H1 (cell line): ENCODE measurements around the gene VWF. TPM values are rescaled to one million over a fixed set of nuclear protein-coding genes. Genes with fewer than 3 reads are reported as not detected.

Experiments used
- CTCF ChIA-PET: fragments of 300-600 bp; sonication (Branson Sonifier 250); formaldehyde crosslinking; loops from one replicate; lab custom pipeline; 2021; ENCODE audit not compliant: partially characterized antibody; lab: Charles Lee
- POLR2A ChIA-PET: fragments of 300-600 bp; sonication (Branson Sonifier 250); formaldehyde crosslinking; loops from one replicate; lab custom pipeline; 2021; ENCODE audit warnings: inconsistent platforms; ENCODE audit not compliant: partially characterized antibody; lab: Charles Lee
- DNase-seq, 2 experiments: peaks; one replicate each; pipeline versions ENCODE4 v3.0.0 to v3.0.0-alpha.2; 2010 to 2022; ENCODE audit warnings: low spot score in 2 of 2, low read depth in 1 of 2, mixed read lengths in 1 of 2
- FAIRE-seq: peaks from 2 replicates; lab custom pipeline; 2011; peaks lifted over from hg19 to GRCh38; lab: Jason Lieb, UNC
- H2AFZ ChIP-seq: 2 replicates; pipeline ENCODE4 v1.8.1; 2012; ENCODE audit warnings: low read length, inconsistent platforms
- H2AK5ac ChIP-seq: 2 replicates; pipeline ENCODE4 v1.6.1; 2013; ENCODE audit warnings: low read depth, low read length
- H2BK120ac ChIP-seq: replicated peaks from 2 replicates; pipeline ENCODE3; 2013; ENCODE audit warnings: low read depth, low read length, inconsistent platforms
- H2BK12ac ChIP-seq: 2 replicates; pipeline ENCODE4 v1.6.1; 2013; ENCODE audit warnings: low read depth, low read length
- H2BK15ac ChIP-seq: 2 replicates; pipeline ENCODE4 v1.6.1; 2013; ENCODE audit warnings: low read length
- H2BK20ac ChIP-seq: 2 replicates; pipeline ENCODE4 v1.6.1; 2013; ENCODE audit warnings: low read length
- H2BK5ac ChIP-seq: 2 replicates; pipeline ENCODE4 v1.6.1; 2013; ENCODE audit warnings: low read depth, low read length
- H3K14ac ChIP-seq: 2 replicates; pipeline ENCODE4 v1.6.1; 2013; ENCODE audit warnings: inconsistent platforms; ENCODE audit not compliant: insufficient read length
- H3K18ac ChIP-seq: 2 replicates; pipeline ENCODE4 v1.6.1; 2013; ENCODE audit warnings: low read length; ENCODE audit errors: extremely low read depth
- H3K23ac ChIP-seq: 2 replicates; pipeline ENCODE4 v1.6.1; 2013; ENCODE audit warnings: inconsistent platforms; ENCODE audit not compliant: insufficient read length
- H3K23me2 ChIP-seq: 2 replicates; pipeline ENCODE4 v1.6.1; 2013; ENCODE audit warnings: low read depth, low read length
- H3K27ac ChIP-seq: 2 replicates; pipeline ENCODE4 v1.6.1; 2011; ENCODE audit warnings: low read depth, low read length, inconsistent platforms
- H3K27me3 ChIP-seq, 4 experiments: replicated peaks in 1 of 4; 1 replicate in 1 of 4; 2 replicates in 3 of 4; pipeline versions ENCODE4 v1.6.1 to v1.8.1; 2011 to 2013; ENCODE audit warnings: low read length in 3 of 4, mild to moderate bottlenecking in 3 of 4, inconsistent platforms in 2 of 4, mixed read lengths in 2 of 4, moderate library complexity in 1 of 4; ENCODE audit not compliant: control insufficient read depth in 3 of 4, insufficient read depth in 3 of 4; ENCODE audit errors: extremely low read depth in 1 of 4
- H3K36me3 ChIP-seq, 4 experiments: 2 replicates each; pipeline versions ENCODE4 v1.6.1 to v1.8.1; 2011 to 2013; ENCODE audit warnings: mild to moderate bottlenecking in 4 of 4, low read length in 3 of 4, moderate library complexity in 2 of 4, control low read depth in 1 of 4, inconsistent platforms in 1 of 4; ENCODE audit not compliant: insufficient read depth in 4 of 4, control insufficient read depth in 2 of 4
- H3K4ac ChIP-seq: replicated peaks from 2 replicates; pipeline ENCODE3; 2013; ENCODE audit warnings: low read length, low read depth, mixed read lengths, inconsistent platforms; ENCODE audit not compliant: insufficient read length
- H3K4me1 ChIP-seq, 4 experiments: replicated peaks in 1 of 4; 1 replicate in 1 of 4; 2 replicates in 3 of 4; pipeline versions ENCODE4 v1.6.1 to v1.8.1; 2011 to 2013; ENCODE audit warnings: low read length in 3 of 4, inconsistent platforms in 2 of 4, mixed read lengths in 1 of 4; ENCODE audit not compliant: insufficient read depth in 4 of 4, control insufficient read depth in 3 of 4
- H3K4me2 ChIP-seq, 2 experiments: 2 replicates each; pipeline versions ENCODE4 v1.6.1 to v1.8.1; 2011 to 2013; ENCODE audit warnings: low read depth in 2 of 2, low read length in 2 of 2, control low read depth in 1 of 2, inconsistent platforms in 1 of 2, mild to moderate bottlenecking in 1 of 2; ENCODE audit not compliant: insufficient read depth in 1 of 2
- H3K4me3 ChIP-seq, 4 experiments: fragments of 200-600, 300-600 bp in 1 of 4; sonication (generic), shearing (Covaris generic), sonication (Bioruptor Twin) in 1 of 4; 2 replicates each; pipeline versions ENCODE4 v1.5.1 to v1.8.1; 2011 to 2016; ENCODE audit warnings: low read length in 4 of 4, low read depth in 3 of 4, control low read depth in 2 of 4, inconsistent platforms in 2 of 4, mild to moderate bottlenecking in 2 of 4, mixed read lengths in 1 of 4, moderate library complexity in 1 of 4; ENCODE audit not compliant: insufficient read depth in 2 of 4; ENCODE audit errors: extremely low read depth in 1 of 4
- H3K56ac ChIP-seq: replicated peaks from 2 replicates; pipeline ENCODE3; 2013; ENCODE audit warnings: low read depth, mild to moderate bottlenecking, mixed read lengths, low read length, inconsistent platforms; ENCODE audit not compliant: insufficient read length
- H3K79me1 ChIP-seq: 2 replicates; pipeline ENCODE4 v1.6.1; 2013; ENCODE audit warnings: low read depth, low read length, control low read depth
- H3K79me2 ChIP-seq, 2 experiments: 2 replicates each; pipeline versions ENCODE4 v1.6.1 to v1.8.1; 2012 to 2013; ENCODE audit warnings: low read length in 2 of 2, mild to moderate bottlenecking in 2 of 2, inconsistent platforms in 1 of 2; ENCODE audit not compliant: insufficient read depth in 2 of 2, control insufficient read depth in 1 of 2
- H3K9ac ChIP-seq, 4 experiments: replicated peaks in 1 of 4; 1 replicate in 1 of 4; 2 replicates in 3 of 4; pipeline versions ENCODE4 v1.6.1 to v1.8.1; 2011 to 2013; ENCODE audit warnings: low read depth in 3 of 4, low read length in 3 of 4, control low read depth in 2 of 4, mild to moderate bottlenecking in 2 of 4, moderate library complexity in 2 of 4, inconsistent platforms in 1 of 4; ENCODE audit errors: extremely low read depth in 1 of 4
- H3K9me3 ChIP-seq, 2 experiments: 2 replicates each; pipeline versions ENCODE4 v1.6.1 to v1.8.1; 2012 to 2013; ENCODE audit warnings: mild to moderate bottlenecking in 2 of 2, moderate library complexity in 2 of 2, control low read depth in 1 of 2, inconsistent platforms in 1 of 2, low read depth in 1 of 2, low read length in 1 of 2, mixed read lengths in 1 of 2; ENCODE audit not compliant: insufficient read depth in 2 of 2
- H4K20me1 ChIP-seq, 2 experiments: replicated peaks in 1 of 2; 2 replicates each; pipeline versions ENCODE3 to v1.8.1; 2011 to 2013; ENCODE audit warnings: inconsistent platforms in 2 of 2, low read length in 2 of 2, mild to moderate bottlenecking in 1 of 2; ENCODE audit not compliant: insufficient read depth in 2 of 2, control insufficient read depth in 1 of 2
- H4K5ac ChIP-seq: 2 replicates; pipeline ENCODE4 v1.6.1; 2013; ENCODE audit warnings: low read length, low read depth, mixed read lengths, inconsistent platforms; ENCODE audit not compliant: insufficient read length
- H4K8ac ChIP-seq: 2 replicates; pipeline ENCODE4 v1.8.0; 2013; ENCODE audit warnings: mild to moderate bottlenecking, moderate library complexity, low read length, inconsistent platforms; ENCODE audit not compliant: insufficient read depth; ENCODE audit errors: extremely low read depth
- H4K91ac ChIP-seq: replicated peaks from 2 replicates; pipeline ENCODE3; 2013; ENCODE audit warnings: low read length, mixed read lengths, inconsistent platforms; ENCODE audit not compliant: insufficient read length
- BACH1 ChIP-seq: IDR thresholded peaks from 2 replicates; pipeline ENCODE4 v1.6.1; 2012; ENCODE audit warnings: low read length, improper control_type of control experiment
- CHD1 ChIP-seq: IDR thresholded peaks from 2 replicates; pipeline ENCODE4 v1.6.1; 2012; ENCODE audit warnings: low read depth, low read length, improper control_type of control experiment
- CHD2 ChIP-seq: IDR thresholded peaks from 2 replicates; pipeline ENCODE4 v1.6.1; 2012; ENCODE audit warnings: low read length, improper control_type of control experiment
- FOSL1 ChIP-seq: IDR thresholded peaks from 2 replicates; pipeline ENCODE4 v1.6.1; 2011; ENCODE audit warnings: mild to moderate bottlenecking, low read depth, low read length, moderate library complexity; ENCODE audit not compliant: insufficient read depth
- POU5F1 ChIP-seq: IDR thresholded peaks from 2 replicates; pipeline ENCODE4 v1.6.1; 2011; ENCODE audit warnings: low read depth, mild to moderate bottlenecking, low read length, moderate library complexity
- RFX5 ChIP-seq: IDR thresholded peaks from 2 replicates; pipeline ENCODE4 v1.6.1; 2011; ENCODE audit warnings: low read depth, low read length, improper control_type of control experiment, borderline replicate concordance
- RNF2 ChIP-seq: fragments of 200-900, 300-1000 bp; sonication (generic); IDR thresholded peaks from 2 replicates; pipeline ENCODE4 v1.7.1; 2016; ENCODE audit warnings: borderline replicate concordance, low read depth, mild to moderate bottlenecking, antibody characterized with exemption, low read length; ENCODE audit not compliant: poor library complexity, severe bottlenecking; ENCODE audit errors: missing control alignments
- SIN3A ChIP-seq, 2 experiments: IDR thresholded peaks in 1 of 2; conservative IDR thresholded peaks in 1 of 2; 2 replicates each; pipeline ENCODE4 v1.6.1; 2011 to 2012; ENCODE audit warnings: low read length in 2 of 2, improper control_type of control experiment in 1 of 2, low read depth in 1 of 2, mild to moderate bottlenecking in 1 of 2
- SIRT6 ChIP-seq: IDR thresholded peaks from one replicate; pipeline ENCODE4 v1.7.1; 2012; ENCODE audit warnings: low read length, inconsistent platforms
- SIX5 ChIP-seq: IDR thresholded peaks from 2 replicates; pipeline ENCODE4 v1.6.1; 2011; ENCODE audit warnings: mild to moderate bottlenecking, low read depth, low read length
- SP1 ChIP-seq: IDR thresholded peaks from 2 replicates; pipeline ENCODE4 v1.6.1; 2011; ENCODE audit warnings: low read depth, low read length
- TCF12 ChIP-seq: IDR thresholded peaks from 2 replicates; pipeline ENCODE4 v1.6.1; 2011; ENCODE audit warnings: low read depth, mild to moderate bottlenecking, low read length
- ZNF274 ChIP-seq: IDR thresholded peaks from 2 replicates; pipeline ENCODE4 v1.7.0; 2012; ENCODE audit warnings: low read length, borderline replicate concordance; ENCODE audit errors: extremely low read depth
- WGBS, 2 experiments: shearing (Covaris generic) in 1 of 2; methylation state at CpG; one replicate each; pipeline versions ENCODE4 v1.1.6 to v1.1.7; 2013 to 2015; ENCODE audit warnings: low lambda C conversion rate in 2 of 2, mixed read lengths in 2 of 2, inconsistent platforms in 1 of 2, low coverage in 1 of 2, missing lambda C conversion rate in 1 of 2; ENCODE audit not compliant: insufficient replicate concordance in 2 of 2, insufficient coverage in 1 of 2, insufficient read length in 1 of 2; ENCODE audit errors: extremely low coverage in 1 of 2, missing lambda C conversion rate in 1 of 2; 5-methylcytosine and 5-hydroxymethylcytosine counted together
- polyA plus RNA-seq, 7 experiments: library from polyadenylated mRNA; depleted of rRNA in 3 of 7; stranded (reverse) in 5 of 7; unstranded in 2 of 7; fragments of >200 nt in 5 of 7; fragments of 200-250 nt in 2 of 7; gene quantifications; 1 replicate in 5 of 7; 2 replicates in 1 of 7; 4 replicates in 1 of 7; pipeline versions ENCODE4 v1.2.1 to v1.2.3, GENCODE V29; 2011 to 2013; ENCODE audit warnings: missing spikeins in 2 of 7, mixed read lengths in 2 of 7
- total RNA-seq: library from RNA; stranded (reverse); fragmentation: NEBNext Ultra II Directional; extraction: Animal tissue kit (Norgen Biotek cat#: 25700); gene quantifications from 2 replicates; pipeline ENCODE4 v1.2.1, GENCODE V29; 2021
- TF ChIP-seq, protein P1 (sequence below): IDR thresholded peaks from 2 replicates; pipeline ENCODE4 v1.6.1; 2012; ENCODE audit warnings: inconsistent platforms

Gene VWF
- total and polyA plus RNA-seq, 2 of the 8 experiments (the other 6 are each of a cell fraction or from before 2014, with no cell fraction given), result 0.39 to 0.60 TPM

DNA sequence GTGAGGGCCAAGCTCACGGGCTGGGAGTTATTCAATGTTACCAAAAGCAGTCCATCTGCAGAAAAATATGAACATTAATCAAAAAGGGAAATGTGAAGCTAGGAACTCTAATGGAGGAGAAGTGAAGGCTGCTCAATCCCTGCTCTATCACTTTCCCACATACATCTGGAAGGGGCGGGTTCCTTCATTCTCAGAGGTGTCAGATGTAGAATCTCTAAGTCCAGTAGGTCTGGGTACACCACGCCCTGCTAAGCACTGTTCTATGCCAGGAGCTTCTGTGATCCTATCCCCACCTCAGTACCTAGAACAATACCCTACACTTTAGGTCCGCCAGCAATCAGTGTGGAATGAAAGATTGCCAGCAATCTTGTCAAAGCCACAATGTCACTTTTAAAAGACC, 142.4 kb downstream of the VWF start:
- H2BK5ac ChIP-seq, result no peak overlapping the region
- POLR2A ChIA-PET, result interaction anchor here (0.8 kb wide), 1 partner anchor 9 kb away, joined by 3 read pairs; no protein-coding TSS in a partner anchor
- H4K91ac ChIP-seq, result no peak overlapping the region
- no peak overlapping the region for H2BK12ac ChIP-seq
- no peak overlapping the region for H3K4ac ChIP-seq
- WGBS, 2 experiments, result 81% methylated on average over 4 of the region's 4 CpGs; no CpG with 5 or more reads in 1 of the 2 experiments
- H4K5ac ChIP-seq, result no peak overlapping the region
- H2BK15ac ChIP-seq, result no peak overlapping the region
- H3K27me3 ChIP-seq, result no peaks in the 10 kb centered on the region
- CTCF ChIA-PET, result interaction anchor here (1.6 to 3.9 kb wide), 2 partner anchors 16 to 56 kb away, joined by 6 to 29 read pairs; no protein-coding TSS in a partner anchor
- H2BK120ac ChIP-seq, result no peak overlapping the region
- no peak overlapping the region for H3K14ac ChIP-seq
- H3K79me2 ChIP-seq, result no peaks in the 10 kb centered on the region
- no peaks in the 10 kb centered on the region for H3K36me3 ChIP-seq
- no peak overlapping the region for H2AK5ac ChIP-seq
- no peak overlapping the region for H3K4me3 ChIP-seq
- H3K56ac ChIP-seq, result no peak overlapping the region
- H4K8ac ChIP-seq, result no peak overlapping the region
- H3K27ac ChIP-seq, result no peak overlapping the region
- H3K23me2 ChIP-seq, result no peaks in the 10 kb centered on the region; the same call in 1 of the 2 replicates
- H3K9ac ChIP-seq, result no peak overlapping the region
- no peaks in the 10 kb centered on the region for H3K79me1 ChIP-seq
- H3K18ac ChIP-seq, result no peak overlapping the region
- H3K23ac ChIP-seq, result no peak overlapping the region
- H2BK20ac ChIP-seq, result no peak overlapping the region
- no peaks in the 10 kb centered on the region for H3K9me3 ChIP-seq
- no peak overlapping the region for H2AFZ ChIP-seq
- DNase-seq (no peak), FAIRE-seq (no peak)
- H3K4me2 ChIP-seq, result no peak overlapping the region
- H4K20me1 ChIP-seq, result no peaks in the 10 kb centered on the region
- H3K4me1 ChIP-seq, result peaks cover 0 to 2% (median 0%) of the 10 kb centered on the region in 4 experiments; a peak in 1 of 7 replicates
- TF ChIP-seq SIN3A (conservative IDR thresholded peaks at IDR 0.05 in 1 of 2, IDR thresholded peaks at IDR 0.05 in 1 of 2; ENCODE audit: low read depth in 1 of 2, low read length in 2 of 2) (no peak), SIRT6 (no peak), CHD2 (no peak), RNF2 (no peak), BACH1 (no peak), CHD1 (no peak), TCF12 (no peak), SIX5 (no peak), POU5F1 (no peak), FOSL1 (no peak), RFX5 (no peak), SP1 (no peak), ZNF274 (no peak)
- TF ChIP-seq, protein P1, sequence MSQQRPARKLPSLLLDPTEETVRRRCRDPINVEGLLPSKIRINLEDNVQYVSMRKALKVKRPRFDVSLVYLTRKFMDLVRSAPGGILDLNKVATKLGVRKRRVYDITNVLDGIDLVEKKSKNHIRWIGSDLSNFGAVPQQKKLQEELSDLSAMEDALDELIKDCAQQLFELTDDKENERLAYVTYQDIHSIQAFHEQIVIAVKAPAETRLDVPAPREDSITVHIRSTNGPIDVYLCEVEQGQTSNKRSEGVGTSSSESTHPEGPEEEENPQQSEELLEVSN, result no peak
